GM19025 (cell line): ENCODE results near the gene SLC24A3.

ENCODE experiments used
- ATAC-seq: cut with Tn5 transposase; IDR thresholded peaks from one replicate; pipeline ENCODE4 v1.9.1; 2021; ENCODE audit warnings: mild to moderate bottlenecking, low read depth, moderate library complexity; ENCODE audit not compliant: unreplicated experiment

SLC24A3 gene

DNA sequence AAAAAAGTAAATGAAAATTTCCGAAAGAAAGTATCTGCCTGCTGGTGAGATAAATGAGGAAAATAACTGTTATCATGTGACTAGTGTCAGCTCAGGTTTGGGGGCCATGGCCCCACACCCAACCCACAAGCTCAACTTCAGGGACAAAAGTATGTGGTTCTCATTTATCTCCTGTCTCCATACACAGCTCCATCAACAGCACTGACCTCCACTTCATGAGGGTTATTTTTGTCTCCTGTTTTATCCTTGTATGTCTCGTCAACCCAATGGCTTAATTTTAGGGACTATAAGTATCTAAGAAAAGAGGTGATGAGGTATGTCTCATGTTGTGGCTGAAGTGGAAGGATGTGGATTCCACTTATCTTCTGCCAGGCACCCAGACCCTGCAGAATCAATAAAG lies 274.0 kb downstream of the SLC24A3 start:
- no peak for ATAC-seq

- ATAC-seq, result no peak
Measured at GRCh38 chr20:19487420-19487819, 275.0 kb downstream of the SLC24A3 start.

DNA sequence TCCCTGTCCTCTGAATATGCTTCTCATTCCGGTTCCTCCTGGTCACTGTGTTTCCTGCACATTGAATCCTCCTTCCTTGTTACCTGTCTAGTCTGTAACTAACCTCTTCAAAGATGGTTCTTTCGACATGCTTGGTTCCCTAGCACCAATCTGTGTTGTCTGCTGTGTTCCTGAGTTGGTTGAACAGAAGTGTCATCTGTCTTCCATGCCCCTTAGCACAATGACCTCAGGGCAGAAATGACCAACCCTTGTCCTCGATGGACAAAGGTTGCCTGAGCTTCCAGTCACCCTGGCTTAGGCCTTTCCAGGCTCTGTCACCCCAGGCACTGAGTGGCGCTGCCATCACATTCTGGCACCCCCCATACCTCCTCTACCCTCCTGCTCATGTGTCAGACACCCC lies 278.8 kb downstream of the SLC24A3 start:
- no peak for ATAC-seq

GRCh38 chr20:19492116-19492515 lies 279.7 kb downstream of the SLC24A3 start:
- no peak for ATAC-seq

DNA sequence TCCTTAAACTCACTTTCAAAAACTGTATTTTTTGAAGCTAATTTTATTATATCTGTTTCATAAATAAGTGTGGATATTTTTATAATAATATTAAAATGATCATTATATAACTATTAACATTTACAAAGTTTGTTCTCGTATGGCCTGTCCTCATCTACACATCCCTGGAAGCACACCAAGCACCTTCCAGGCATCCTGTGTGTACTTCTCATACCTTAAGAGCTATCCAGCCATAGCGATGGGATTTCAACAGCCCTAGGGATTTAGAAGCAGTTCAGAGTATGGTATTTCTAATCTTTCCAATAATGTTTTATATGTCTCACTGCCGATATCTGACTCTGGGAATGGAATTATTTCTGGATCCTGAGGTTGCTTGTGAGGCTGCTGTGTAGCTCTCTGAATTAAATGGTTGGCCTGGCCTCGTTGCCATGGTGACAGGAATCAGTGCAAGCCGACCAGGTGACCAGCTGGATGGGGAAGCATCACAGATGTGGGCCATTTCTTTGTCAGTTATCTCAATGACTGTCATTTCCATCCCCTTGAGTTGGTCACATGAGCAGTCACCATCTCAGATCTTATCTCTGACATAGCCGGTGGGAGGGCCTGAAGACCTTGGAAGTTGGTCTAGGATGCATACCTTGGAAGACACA lies 280.4 kb downstream of the SLC24A3 start:
- ATAC-seq, result no peak

DNA sequence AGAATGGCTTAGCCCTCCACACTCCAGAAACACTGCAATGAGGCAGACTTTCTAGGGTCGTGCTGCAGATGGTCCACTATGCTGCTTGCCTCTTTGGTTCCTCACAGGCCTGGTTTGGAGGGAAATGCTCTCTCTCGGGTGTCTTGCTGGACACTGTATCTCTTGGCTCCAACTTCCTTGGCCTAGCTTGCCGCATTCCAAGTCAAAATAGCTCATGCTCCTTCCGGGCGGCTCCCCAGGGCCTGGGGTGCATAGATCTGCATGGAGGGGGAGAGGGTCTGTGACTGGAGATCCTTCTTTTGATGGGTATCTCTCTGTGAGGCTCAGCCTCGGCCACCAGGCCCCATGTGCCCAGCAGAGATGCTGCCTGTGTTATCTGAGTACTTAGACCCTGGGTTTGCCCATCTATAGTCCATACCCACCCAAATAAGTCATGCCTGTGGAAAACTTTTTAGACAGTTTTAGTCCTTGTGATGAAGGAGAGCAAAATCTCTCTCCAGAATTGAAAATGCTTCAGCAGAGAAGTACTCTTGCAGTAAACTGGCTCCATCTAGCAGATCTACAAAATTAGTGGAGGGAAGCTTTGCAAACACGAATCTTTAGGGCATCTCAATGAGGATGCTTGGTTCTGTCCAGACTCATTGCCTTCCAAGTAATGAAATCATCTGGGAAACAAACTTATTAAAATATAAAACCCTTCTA lies 281.5 kb downstream of the SLC24A3 start:
- ATAC-seq, result no peak

GRCh38 chr20:19495905-19496703 lies 283.7 kb downstream of the SLC24A3 start:
- no peak for ATAC-seq

DNA sequence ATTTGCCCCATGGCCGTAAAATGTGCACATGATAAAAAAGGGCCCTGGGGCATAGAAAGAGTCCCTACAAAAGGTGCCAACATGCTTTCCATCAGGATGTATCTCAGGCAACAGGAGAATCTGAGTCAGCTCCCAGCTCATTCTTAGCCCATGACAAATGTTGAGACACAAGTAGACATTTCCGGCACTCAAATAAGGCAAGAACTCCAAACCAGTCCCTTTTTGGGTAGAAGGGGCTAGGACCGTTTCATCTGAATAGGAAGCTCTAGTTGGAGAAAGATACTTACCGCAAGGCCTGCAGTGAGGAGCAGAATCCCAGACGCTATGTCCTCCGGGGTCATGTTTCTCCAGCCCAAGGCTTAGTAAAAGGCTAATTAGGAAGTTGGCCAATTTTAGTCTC lies 284.6 kb downstream of the SLC24A3 start:
- ATAC-seq, result no peak

DNA sequence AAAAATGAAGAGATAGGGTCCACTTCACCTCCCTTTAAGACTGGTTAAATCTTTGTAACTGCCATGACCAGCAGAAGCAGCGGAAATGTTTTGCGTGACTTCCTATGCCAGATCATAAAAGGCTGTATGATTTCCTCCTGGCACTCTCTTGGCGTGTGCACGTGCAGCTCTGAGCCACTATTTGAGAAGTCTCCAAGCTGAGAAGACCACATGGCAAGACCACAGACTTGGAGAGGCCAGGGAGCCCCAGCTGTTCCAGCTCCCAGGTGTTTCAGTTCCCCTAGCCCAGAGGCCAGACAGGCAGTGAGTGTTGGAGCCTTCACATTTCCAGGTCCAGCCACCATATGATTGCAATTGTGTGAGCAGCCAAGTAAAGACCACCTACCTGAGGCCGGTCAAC lies 286.3 kb downstream of the SLC24A3 start:
- no peak for ATAC-seq

DNA sequence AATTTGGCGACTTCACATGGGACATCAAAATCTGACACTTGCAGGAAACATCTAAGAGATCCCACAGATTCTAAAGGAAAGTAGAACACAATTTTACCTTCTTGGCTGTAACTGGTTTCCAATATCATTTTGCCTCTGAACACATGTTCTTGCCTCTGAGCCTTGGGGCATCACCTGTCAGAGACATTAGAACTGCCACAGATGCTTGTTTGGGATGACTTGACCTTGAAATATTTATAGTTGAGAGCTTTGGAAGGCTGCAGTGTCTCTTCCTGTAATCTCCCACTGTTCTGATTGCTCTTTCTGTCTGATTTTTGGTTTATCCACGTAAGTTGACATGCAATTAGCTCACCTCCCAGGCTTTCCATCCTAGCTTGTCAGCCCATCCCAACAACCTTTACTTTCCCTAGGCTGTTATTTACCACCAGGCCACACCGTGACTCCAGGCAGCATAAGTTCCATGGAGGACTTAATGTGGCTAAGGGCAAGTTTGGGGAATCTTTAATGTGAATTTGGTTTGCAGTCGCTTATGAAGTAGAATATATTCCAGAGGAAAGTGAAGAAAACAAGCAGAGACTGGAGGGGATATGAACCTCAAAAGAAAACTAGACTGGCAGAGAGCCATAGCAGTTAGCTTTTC lies 289.2 kb downstream of the SLC24A3 start:
- ATAC-seq, result no peak

DNA sequence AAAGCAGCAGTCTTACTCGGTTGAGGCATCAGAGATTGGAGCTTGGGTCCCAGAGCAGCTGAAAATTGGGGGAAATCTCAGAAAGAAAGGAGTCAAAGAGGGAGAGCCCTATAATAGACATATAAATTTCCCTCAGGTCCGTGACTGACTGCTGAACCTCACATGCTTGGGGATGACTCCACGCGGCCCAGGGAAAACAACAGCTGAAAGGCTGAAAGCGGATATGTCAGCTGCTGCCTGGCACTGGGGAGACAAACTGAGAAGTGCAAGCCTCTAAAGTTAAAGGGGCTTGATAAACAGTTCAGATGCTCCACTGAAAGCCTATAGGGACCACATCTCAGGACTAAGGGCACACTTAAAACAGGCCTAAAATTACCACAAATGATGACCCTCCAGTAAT lies 289.7 kb downstream of the SLC24A3 start:
- ATAC-seq, result no peak

GRCh38 chr20:19504251-19504650 lies 291.8 kb downstream of the SLC24A3 start:
- no peak for ATAC-seq

GRCh38 chr20:19506021-19506420 lies 293.6 kb downstream of the SLC24A3 start:
- ATAC-seq, result no peak

DNA sequence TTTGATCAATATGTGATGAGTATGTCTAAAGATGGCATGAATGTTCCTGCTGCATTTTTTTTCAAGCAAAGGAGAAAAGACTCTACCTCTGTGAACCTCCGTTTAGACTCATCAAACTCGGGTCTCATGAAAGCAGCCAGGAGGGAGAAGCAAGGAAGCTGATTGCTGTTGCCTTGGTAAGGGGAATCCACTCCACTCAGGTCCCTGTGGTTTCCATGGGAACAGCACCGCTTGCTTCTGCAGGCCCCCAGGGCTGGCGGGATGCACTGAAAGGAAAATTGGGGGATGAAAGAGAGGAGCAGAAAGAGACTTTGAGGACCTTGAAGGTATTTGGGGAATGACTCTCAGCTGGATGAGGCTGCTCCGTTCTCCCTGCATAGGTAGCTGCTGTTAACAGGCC lies 296.0 kb downstream of the SLC24A3 start:
- no peak for ATAC-seq

- ATAC-seq, result no peak
Measured at GRCh38 chr20:19510611-19511010, 298.2 kb downstream of the SLC24A3 start.

- ATAC-seq, result no peak
Measured at GRCh38 chr20:19511931-19512330, 299.5 kb downstream of the SLC24A3 start.

GRCh38 chr20:19512886-19513677 lies 300.6 kb downstream of the SLC24A3 start:
- no peak for ATAC-seq

DNA sequence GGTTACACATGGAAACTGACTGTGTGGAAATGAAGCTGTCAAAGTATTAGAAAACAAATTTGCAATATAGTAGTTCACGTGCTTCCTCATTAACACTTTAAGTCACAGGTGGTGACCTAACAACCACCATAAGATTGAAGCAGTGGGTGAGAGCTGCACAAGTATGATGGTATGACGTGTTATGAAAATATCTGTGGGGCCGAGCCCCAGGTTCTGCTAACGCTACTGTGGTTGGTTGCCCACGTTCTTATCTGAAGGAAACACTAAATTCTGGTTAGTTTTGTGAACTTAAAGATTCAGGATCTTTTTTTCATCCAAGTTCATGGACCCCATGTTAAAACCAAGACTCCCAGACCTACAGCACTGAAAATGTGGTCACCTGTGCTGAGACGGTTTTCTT lies 302.6 kb downstream of the SLC24A3 start:
- ATAC-seq, result no peak

DNA sequence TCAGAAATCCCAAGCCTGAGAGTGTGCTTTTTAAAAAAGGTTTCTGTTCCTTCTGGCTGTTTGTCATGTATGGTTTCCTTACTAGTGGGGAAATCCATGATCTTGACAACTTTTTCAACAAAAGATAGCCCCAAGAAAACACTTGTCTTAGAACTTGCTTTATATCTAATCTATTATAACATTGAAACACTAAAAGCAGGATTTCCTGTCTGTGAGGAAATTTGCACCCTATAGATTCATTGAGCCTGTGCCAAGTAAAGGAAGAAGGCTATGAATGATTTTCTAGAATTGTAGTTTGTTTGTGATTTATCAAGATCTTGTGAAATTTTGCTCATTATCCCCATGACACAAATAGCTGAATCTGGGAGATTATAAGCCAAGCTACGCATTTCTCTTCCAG lies 307.0 kb downstream of the SLC24A3 start:
- no peak for ATAC-seq

- ATAC-seq, result no peak
Measured at GRCh38 chr20:19520261-19520660, 307.8 kb downstream of the SLC24A3 start.
